Measurements from ENCODE around the gene KLF7. TPM values are rescaled to one million over a fixed set of nuclear protein-coding genes. Genes with fewer than 3 reads are reported as not detected.
A peak's percentile ranks its signal among the peaks of the same experiment; 100 is the strongest.
"Not testable (repeated sequence)": the region's sequence is repeated elsewhere in the genome, so short reads cannot be mapped to it uniquely, and the experiment has no call there.

KLF7 gene
- total RNA-seq, 3 donors from 2014 or later, result 6.7 to 32.7 (median 12.9) TPM

DNA sequence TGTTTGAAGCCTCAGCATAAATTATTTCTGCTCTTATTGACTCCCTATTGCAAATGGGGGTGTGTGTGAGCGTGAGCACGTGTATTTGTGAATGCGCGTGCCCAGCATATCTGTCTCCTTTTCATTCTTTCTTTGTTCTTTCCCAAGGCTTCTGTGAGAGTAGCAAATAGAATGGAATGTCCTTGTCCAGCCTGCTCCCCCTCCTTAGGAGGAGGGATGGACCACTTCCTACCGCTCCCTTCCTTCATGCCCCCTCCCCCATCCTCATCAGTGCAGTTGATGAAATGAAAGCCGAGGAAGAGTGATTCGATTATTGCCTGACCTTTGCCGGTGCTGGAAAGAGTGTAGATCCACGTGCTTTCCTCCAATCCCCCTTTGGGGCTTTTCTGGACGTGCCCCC, 124.5 kb downstream of the KLF7 start:
- ATAC-seq, result no peak
- H3K4me3 ChIP-seq, result no peak overlapping the region
- no peaks in the 10 kb centered on the region for H3K9me3 ChIP-seq
- no peaks in the 10 kb centered on the region for H3K36me3 ChIP-seq (ENCODE audit: low read depth)
- TF ChIP-seq, protein P1, sequence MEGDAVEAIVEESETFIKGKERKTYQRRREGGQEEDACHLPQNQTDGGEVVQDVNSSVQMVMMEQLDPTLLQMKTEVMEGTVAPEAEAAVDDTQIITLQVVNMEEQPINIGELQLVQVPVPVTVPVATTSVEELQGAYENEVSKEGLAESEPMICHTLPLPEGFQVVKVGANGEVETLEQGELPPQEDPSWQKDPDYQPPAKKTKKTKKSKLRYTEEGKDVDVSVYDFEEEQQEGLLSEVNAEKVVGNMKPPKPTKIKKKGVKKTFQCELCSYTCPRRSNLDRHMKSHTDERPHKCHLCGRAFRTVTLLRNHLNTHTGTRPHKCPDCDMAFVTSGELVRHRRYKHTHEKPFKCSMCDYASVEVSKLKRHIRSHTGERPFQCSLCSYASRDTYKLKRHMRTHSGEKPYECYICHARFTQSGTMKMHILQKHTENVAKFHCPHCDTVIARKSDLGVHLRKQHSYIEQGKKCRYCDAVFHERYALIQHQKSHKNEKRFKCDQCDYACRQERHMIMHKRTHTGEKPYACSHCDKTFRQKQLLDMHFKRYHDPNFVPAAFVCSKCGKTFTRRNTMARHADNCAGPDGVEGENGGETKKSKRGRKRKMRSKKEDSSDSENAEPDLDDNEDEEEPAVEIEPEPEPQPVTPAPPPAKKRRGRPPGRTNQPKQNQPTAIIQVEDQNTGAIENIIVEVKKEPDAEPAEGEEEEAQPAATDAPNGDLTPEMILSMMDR (IDR thresholded peaks at IDR 0.05), result no peak
- intact Hi-C loops (cut with DNase I, micrococcal nuclease), result no loop called here
- no peaks in the 10 kb centered on the region for H3K4me1 ChIP-seq (ENCODE audit: low read depth)
- no peak for DNase-seq

GRCh38 chr2:207040696-207041095, 125.1 kb downstream of the KLF7 start:
- intact Hi-C loops (cut with DNase I, micrococcal nuclease), result no loop called here
- DNase-seq (no peak), ATAC-seq (no peak)
- TF ChIP-seq, protein P1 (IDR thresholded peaks at IDR 0.05), result no peak
- H3K4me1 ChIP-seq (ENCODE audit: low read depth), result no peaks in the 10 kb centered on the region
- no peaks in the 10 kb centered on the region for H3K9me3 ChIP-seq
- H3K36me3 ChIP-seq (ENCODE audit: low read depth), result no peaks in the 10 kb centered on the region
- H3K4me3 ChIP-seq, result no peak overlapping the region

DNA sequence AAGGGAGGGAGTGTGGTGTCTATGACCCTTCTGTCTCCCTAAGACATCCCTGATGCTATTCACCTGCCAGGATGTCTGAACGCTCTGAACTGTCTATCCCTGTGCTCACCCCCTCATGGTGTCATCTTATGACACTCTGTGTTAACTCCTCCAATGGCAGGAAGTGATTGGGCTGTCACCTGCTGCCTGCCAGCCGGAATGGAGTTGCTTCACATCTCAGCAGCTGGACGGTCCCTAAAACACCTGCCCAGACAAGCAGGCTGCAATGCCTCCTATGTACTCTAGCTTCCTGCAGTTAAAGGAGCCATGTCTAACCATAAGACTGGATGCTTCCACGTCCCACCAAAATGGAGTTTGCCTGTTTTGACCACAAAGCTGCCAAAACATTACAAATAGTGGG, 126.5 kb downstream of the KLF7 start:
- Histone ChIP-seq H3K4me1 (ENCODE audit: low read depth) (no peaks in the 10 kb centered on the region), H3K4me3 (no peak overlapping the region), H3K36me3 (ENCODE audit: low read depth) (no peaks in the 10 kb centered on the region), H3K9me3 (no peaks in the 10 kb centered on the region)
- intact Hi-C loops (cut with DNase I, micrococcal nuclease), result no loop called here
- TF ChIP-seq, protein P1 (IDR thresholded peaks at IDR 0.05), result no peak
- DNase-seq (no peak), ATAC-seq (no peak)

DNA sequence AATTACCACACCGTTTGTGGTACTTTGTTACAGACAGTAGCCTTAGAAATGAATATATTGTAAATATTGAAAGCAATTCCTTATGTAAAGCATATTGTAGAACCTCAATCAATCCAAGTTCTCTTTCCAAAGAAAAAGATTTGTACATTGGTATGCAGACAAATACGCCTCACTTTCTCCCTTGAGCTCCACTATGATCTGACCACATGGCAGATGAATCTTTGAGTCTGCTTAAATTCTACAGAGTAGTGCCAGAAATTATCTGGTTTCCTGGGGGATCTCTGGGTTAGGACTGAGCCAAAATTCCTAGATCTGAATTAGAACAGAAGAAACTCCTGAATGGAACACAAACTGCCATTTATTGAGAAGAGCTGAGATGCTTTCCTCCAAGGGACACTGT, 127.4 kb downstream of the KLF7 start:
- no peak for ATAC-seq
- Histone ChIP-seq H3K4me3 (no peak overlapping the region), H3K36me3 (ENCODE audit: low read depth) (no peaks in the 10 kb centered on the region), H3K4me1 (ENCODE audit: low read depth) (no peaks in the 10 kb centered on the region), H3K9me3 (no peaks in the 10 kb centered on the region)
- intact Hi-C loops (cut with DNase I, micrococcal nuclease), result no loop called here
- DNase-seq, result no peak
- TF ChIP-seq, protein P1 (IDR thresholded peaks at IDR 0.05), result no peak

DNA sequence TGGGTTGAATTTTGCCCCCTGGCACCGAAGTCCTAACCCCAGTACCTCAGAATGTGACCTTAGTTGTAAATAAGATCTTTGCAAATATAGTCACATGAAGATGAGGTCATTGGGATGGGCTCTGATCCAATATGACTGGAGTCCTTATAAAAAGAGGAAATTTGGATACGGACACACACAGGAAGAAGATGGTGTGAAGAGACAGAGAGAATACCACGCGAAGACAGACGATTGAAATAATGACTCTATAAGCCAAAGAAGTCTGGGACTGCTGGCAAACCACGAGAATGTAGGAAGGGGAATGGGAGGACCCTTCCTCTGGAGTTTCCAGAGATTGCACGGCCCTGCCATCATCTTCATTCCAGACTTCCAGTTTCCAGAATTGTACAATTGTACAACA, 127.9 kb downstream of the KLF7 start:
- DNase-seq (peak in 1 of 3 donors; percentile 14), ATAC-seq (no peak)
- no peaks in the 10 kb centered on the region for H3K9me3 ChIP-seq
- no peaks in the 10 kb centered on the region for H3K4me1 ChIP-seq (ENCODE audit: low read depth)
- intact Hi-C loops (cut with DNase I, micrococcal nuclease), result no loop called here
- no peaks in the 10 kb centered on the region for H3K36me3 ChIP-seq (ENCODE audit: low read depth)
- TF ChIP-seq, protein P1 (IDR thresholded peaks at IDR 0.05), result no peak
- H3K4me3 ChIP-seq, result no peak overlapping the region

DNA sequence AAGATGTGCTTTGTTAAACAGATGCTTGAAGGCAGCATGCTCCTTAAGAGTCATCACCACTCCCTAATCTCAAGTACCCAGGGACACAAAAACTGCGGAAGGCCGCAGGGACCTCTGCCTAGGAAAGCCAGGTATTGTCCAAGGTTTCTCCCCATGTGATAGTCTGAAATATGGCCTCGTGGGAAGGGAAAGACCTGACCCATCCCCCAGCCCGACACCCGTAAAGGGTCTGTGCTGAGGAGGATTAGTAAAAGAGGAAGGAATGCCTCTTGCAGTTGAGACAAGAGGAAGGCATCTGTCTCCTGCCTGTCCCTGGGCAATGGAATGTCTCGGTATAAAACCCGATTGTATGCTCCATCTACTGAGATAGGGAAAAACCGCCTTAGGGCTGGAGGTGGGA, 128.7 kb downstream of the KLF7 start:
- ATAC-seq, H3K4me3 ChIP-seq: not testable (repeated sequence)

More for the DNA sequence above, 128.7 kb downstream of the KLF7 start:
- DNase-seq; H3K36me3 ChIP-seq (ENCODE audit: low read depth); intact Hi-C loops (cut with DNase I, micrococcal nuclease); H3K4me1 ChIP-seq (ENCODE audit: low read depth); H3K9me3 ChIP-seq: not testable (repeated sequence)

Measured in mucosa of descending colon (tissue), 3 donors.